HG03571 (cell line): ENCODE measurements around the gene OSCAR.

Experiments
- ATAC-seq: cut with Tn5 transposase; IDR thresholded peaks from one replicate; pipeline ENCODE4 v1.9.1; 2021; ENCODE audit not compliant: unreplicated experiment

The OSCAR gene

DNA sequence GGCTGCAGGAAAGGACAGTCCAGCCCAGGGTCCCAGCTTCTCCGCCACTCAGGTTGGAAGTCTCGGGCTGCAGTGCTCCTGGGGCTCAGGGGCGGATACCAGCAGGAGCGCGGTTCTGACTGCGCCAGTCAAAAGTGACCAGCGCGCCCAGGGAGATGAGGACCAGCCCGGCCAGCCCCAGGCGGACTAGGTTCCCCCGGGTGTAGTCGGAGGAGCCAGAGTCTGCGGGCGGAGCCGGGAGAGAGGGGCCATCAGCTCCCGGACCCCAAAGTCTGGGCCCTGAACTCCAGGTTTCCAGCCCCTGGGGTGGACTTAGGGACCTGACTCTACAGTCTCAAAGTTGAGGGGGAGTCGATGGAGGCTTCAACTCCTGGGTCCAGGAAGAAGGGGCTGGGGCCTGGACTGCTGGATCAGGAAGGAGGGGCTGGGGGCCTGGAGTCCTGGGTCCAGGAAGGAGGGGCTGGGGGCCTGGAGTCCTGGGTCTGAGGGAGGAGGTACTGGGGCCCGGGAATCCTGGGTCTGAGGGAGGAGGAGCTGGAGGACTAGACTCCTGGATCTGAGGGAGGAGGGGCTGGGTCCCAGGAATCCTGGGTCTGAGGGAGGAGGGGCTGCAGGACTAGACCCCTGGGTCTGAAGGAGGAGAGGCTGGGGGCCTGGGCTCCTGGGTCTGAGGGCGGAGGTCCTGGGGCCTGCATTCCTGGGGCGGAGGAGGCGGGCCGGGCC is 5.3 kb downstream of the OSCAR start:
- no peak for ATAC-seq

GRCh38 chr19:54094426-54095000 is 6.1 kb downstream of the OSCAR start:
- no peak for ATAC-seq

- ATAC-seq: no peak
These were observed 16.2 kb downstream of the OSCAR start for GRCh38 chr19:54084410-54084809.

- ATAC-seq: no peak
These were observed 19.6 kb downstream of the OSCAR start, which contains the start of gene TARM1 for GRCh38 chr19:54081032-54081431. TSS of gene TARM1 (minus strand) at chr19:54081365. CDS start at chr19:54081340, 25 bp downstream.

GRCh38 chr19:54077334-54077733 is 23.3 kb downstream of the OSCAR start:
- ATAC-seq: no peak

GRCh38 chr19:54074851-54075250 is 25.8 kb downstream of the OSCAR start:
- no peak for ATAC-seq

- ATAC-seq: no peak
These were observed 26.8 kb downstream of the OSCAR start for GRCh38 chr19:54073829-54074228.

DNA sequence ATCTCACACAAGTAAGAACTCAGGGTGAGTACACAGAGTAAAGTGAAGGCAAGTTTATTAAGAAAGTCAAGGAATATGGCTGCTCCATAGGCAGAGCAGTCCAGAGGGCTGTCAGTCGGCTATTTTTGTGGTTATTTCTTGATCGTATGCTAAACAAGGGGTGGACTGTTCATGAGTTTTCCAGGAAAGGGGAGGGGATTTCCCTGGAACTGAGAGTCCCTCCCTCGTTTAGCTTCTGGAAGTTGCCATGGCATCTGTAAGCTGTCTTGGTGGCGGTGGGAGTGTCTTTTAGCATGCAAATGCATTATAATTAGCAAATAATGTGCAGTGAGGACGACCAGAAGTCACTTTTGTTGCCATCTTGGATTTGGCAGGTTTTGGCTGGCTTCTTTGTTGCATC is 31.1 kb downstream of the OSCAR start:
- ATAC-seq: no peak

GRCh38 chr19:54063350-54064116 is 37.1 kb downstream of the OSCAR start, which contains the start of gene VSTM1:
TSS of gene VSTM1 (minus strand) at chr19:54063897. CDS start at chr19:54063777, 120 bp downstream.
- ATAC-seq: no peak

- ATAC-seq: no peak
These were observed 38.0 kb downstream of the OSCAR start for GRCh38 chr19:54062643-54063042.

GRCh38 chr19:54047616-54048015 is 53.0 kb downstream of the OSCAR start:
- no peak for ATAC-seq

DNA sequence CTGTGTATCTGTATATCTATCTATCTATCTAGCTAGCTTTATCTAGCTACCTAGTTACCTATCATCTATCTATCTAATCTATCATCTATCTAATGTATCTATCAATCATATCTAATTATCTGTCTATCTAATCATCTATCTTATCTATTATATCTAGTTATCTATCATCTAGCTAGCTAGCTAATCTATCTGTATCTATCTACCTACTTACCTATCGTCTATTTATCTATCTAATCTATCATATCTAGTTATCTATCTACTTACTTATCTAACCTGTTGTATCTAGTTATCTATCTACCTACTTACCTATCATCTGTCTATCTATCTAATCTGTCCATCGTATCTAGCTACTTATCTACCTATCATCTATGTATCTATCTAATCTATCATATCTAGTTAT is 54.8 kb downstream of the OSCAR start:
- ATAC-seq: no peak
